GM19463 (cell line): ENCODE data around the gene LTB4R.

ENCODE experiments used
- ATAC-seq: cut with Tn5 transposase; IDR thresholded peaks from one replicate; pipeline ENCODE4 v1.9.1; 2021; ENCODE audit warnings: mild to moderate bottlenecking, moderate library complexity; ENCODE audit not compliant: unreplicated experiment

Gene LTB4R

GRCh38 chr14:24299255-24300191 lies 11.8 kb upstream of the LTB4R start, which contains the start of the genes DHRS1 and NOP9:
DHRS1 (minus strand) TSS chr14:24299780; CDS start chr14:24299106, 674 bp downstream.
NOP9 (plus strand) TSS chr14:24299850; CDS start chr14:24299955, 105 bp downstream.
- peak; percentile 59 for ATAC-seq

DNA sequence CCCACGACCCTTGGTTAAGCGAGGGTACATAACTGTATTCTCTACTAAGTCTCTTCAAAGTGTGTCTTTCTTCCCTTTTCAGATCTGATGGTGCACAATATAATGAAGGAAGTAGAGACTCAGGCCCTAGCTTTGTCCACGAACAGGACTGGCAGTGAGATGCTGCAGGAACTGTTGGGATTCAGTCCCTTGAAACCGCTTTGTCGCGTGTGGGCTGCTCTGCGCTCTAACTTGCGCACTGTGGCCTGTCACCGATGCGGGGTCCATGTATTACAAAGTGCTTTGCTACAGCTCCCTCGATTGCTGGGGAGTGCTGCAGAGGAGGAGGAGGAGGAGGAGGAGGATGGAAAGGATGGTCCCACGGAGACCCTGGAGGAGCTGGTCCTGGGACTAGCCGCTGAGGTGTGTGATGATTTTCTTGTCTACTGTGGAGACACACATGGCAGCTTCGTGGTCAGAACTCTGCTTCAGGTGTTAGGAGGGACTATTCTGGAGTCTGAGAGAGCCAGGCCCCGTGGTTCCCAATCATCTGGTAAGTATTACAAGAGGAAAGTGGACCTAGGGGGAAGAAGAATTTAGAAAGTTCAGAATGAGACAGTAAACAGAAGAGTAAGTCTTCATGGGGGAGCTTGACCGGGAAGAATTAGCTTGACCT lies 10.8 kb upstream of the LTB4R start:
- no peak for ATAC-seq

DNA sequence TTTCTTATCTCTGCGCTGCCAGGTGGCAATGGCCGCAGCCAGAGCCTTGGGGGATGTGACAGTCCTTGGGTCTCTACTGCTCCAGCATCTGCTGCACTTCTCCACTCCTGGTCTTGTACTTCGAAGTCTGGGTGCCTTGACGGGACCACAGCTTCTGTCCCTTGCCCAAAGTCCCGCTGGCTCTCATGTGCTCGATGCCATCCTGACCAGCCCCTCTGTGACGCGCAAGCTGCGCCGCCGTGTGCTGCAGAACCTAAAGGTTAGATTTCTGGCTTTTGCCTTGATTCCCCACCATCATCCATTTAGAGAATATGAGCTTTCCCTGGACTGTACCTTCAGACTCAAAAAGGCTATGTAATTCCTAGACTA lies 7.3 kb upstream of the LTB4R start:
- no peak for ATAC-seq

GRCh38 chr14:24307156-24307574 lies 4.1 kb upstream of the LTB4R start:
- ATAC-seq, result no peak

- no peak for ATAC-seq
Measured at GRCh38 chr14:24307575-24308341, 3.5 kb upstream of the LTB4R start, which contains the start of gene CIDEB. CIDEB (minus strand) TSS chr14:24307977; CDS start chr14:24307858, 119 bp downstream.

GRCh38 chr14:24308342-24309124 lies 2.8 kb upstream of the LTB4R start:
- no peak for ATAC-seq

DNA sequence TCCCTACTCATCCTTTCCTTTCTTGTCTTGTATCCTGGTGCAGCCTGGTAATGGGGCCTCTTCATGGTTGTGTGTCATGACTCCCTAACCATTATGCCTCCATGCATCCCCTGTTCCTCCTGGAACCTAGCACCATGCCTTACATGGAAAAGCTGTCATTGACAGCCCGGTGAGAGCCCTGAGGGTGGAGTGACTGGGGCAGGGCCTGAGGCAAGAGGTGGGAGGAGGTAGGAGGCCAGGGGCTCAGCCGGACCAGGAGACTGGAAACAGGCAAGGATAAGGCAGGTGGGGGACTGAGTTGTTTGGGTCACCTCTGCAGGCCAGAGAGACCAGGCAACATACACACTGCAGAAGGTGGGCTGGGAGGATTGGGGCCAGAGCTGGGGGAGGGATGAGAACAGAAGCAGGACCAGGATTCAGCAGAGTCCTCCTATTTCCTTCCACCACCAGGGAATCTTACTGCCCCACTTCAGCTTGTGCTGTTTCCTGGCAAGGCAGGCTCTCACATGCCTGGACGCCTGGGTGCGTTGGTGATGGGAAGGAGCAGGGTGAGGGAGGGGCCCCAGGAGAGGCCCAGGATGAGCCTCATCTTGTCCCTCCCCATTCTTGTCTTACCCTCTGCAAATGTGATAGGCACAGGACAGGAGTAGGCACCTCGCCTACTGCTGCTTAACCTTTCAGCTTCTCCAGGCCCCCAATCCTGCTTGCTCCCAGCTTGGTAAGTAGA lies 1.6 kb upstream of the LTB4R start, which contains the start of gene LTB4R2:
Gene LTB4R2 (plus strand): TSS at position 603 of the 727 bp plus-strand sequence. CDS start 525 bp downstream, outside the sequence.
- ATAC-seq, result no peak

GRCh38 chr14:24310265-24310645 lies 1.0 kb upstream of the LTB4R start:
- no peak for ATAC-seq

DNA sequence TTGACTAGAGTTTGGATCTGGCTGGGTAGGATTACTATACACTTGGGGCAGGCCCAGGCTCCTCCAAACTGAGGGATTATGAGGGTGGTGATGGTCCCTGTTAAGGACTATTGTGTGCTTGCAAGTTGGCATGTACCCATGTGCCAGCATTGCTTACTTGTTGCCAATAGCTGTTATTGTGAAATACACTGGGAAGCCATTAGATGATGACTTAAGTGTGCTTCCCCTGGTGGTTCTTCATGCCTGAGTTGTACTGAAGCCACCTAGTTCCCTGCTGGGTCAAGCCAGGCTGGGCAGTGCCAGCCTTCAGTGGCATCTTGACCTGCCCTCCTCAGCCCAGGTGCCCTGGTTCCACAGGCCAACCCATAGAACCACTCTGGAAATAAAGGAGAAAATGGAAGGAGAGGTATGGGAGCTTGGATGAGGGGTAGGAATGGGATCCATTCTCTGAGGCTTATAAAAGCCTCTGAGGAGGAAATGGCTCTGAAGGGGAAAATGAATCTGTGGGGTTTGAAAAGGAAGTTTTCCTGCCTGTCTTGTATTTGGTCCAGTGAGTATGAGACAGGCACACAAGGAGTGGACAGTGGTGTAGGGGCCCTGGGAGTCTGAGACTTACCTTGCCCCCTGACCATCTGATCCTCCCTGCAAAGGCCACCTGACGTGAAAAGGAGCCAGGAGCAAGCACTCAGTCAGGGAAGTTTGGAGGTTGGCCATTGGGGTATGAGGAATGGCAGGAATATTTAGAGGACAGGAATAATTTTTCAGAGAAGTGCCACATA lies 724 bp downstream of the LTB4R start:
- no peak for ATAC-seq

- ATAC-seq, result no peak
Measured at GRCh38 chr14:24312736-24313507, 1.6 kb downstream of the LTB4R start.

DNA sequence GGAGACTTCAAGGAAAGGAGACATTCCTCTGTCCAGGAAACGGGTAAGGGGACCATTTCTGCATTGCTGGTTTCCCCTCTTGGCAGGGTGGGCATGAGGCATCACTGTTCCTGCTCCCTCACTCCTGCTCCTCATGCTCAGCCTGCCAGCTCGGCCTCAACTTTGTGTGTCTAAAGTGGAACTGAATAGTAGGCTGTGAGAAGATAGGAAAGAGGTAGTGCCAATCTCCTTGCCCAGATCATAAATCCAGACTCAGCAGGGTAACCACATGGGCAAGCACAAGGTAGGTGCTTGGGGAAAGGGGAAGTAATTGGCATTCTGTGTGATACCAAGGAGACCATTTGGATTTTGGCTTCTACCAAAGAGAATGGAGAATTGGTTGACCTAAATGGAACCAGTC lies 2.6 kb downstream of the LTB4R start:
- ATAC-seq, result no peak

GRCh38 chr14:24314377-24315193 lies 3.3 kb downstream of the LTB4R start:
- ATAC-seq, result no peak

DNA sequence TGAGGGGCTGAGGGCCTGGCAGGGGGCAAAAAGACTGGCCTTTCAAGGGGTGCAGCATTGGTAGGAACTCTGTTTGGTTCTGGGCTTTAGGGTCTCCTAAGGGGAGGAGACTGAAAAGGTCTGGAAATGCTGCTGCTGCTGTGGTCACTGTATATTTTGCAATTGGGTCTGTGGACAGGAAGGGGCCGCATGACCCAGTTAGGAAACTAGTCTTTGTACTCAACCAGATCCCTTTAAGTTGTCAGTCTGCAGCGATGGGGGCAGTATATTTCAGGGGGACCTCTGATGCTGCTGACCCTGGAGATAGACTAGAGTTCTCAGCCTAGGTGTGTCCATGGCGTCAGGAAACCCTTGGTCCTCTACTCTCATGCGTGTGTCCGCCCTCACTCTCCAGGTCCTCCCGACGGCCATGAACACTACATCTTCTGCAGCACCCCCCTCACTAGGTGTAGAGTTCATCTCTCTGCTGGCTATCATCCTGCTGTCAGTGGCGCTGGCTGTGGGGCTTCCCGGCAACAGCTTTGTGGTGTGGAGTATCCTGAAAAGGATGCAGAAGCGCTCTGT lies 4.0 kb downstream of the LTB4R start:
- no peak for ATAC-seq

DNA sequence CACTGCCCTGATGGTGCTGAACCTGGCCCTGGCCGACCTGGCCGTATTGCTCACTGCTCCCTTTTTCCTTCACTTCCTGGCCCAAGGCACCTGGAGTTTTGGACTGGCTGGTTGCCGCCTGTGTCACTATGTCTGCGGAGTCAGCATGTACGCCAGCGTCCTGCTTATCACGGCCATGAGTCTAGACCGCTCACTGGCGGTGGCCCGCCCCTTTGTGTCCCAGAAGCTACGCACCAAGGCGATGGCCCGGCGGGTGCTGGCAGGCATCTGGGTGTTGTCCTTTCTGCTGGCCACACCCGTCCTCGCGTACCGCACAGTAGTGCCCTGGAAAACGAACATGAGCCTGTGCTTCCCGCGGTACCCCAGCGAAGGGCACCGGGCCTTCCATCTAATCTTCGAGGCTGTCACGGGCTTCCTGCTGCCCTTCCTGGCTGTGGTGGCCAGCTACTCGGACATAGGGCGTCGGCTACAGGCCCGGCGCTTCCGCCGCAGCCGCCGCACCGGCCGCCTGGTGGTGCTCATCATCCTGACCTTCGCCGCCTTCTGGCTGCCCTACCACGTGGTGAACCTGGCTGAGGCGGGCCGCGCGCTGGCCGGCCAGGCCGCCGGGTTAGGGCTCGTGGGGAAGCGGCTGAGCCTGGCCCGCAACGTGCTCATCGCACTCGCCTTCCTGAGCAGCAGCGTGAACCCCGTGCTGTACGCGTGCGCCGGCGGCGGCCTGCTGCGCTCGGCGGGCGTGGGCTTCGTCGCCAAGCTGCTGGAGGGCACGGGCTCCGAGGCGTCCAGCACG lies 4.7 kb downstream of the LTB4R start:
- ATAC-seq, result no peak

DNA sequence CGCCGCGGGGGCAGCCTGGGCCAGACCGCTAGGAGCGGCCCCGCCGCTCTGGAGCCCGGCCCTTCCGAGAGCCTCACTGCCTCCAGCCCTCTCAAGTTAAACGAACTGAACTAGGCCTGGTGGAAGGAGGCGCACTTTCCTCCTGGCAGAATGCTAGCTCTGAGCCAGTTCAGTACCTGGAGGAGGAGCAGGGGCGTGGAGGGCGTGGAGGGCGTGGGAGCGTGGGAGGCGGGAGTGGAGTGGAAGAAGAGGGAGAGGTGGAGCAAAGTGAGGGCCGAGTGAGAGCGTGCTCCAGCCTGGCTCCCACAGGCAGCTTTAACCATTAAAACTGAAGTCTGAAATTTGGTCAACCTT lies 5.3 kb downstream of the LTB4R start:
- ATAC-seq, result no peak
